H1 (cell line): ENCODE data around the gene DNAJB1. TPM values are rescaled to one million over a fixed set of nuclear protein-coding genes. Genes with fewer than 3 reads are reported as not detected.

Experiments
- EP300 ChIP-seq, 2 experiments: IDR thresholded peaks; 1 replicate in 1 of 2; 2 replicates in 1 of 2; pipeline ENCODE4 v1.6.1; 2011 to 2012; ENCODE audit warnings: low read depth in 2 of 2, low read length in 2 of 2, mild to moderate bottlenecking in 2 of 2, borderline replicate concordance in 1 of 2, inconsistent platforms in 1 of 2, moderate library complexity in 1 of 2
- FOSL1 ChIP-seq: IDR thresholded peaks from 2 replicates; pipeline ENCODE4 v1.6.1; 2011; ENCODE audit warnings: mild to moderate bottlenecking, low read depth, low read length, moderate library complexity; ENCODE audit not compliant: insufficient read depth
- GABPA ChIP-seq: IDR thresholded peaks from 2 replicates; pipeline ENCODE4 v1.6.1; 2011; ENCODE audit warnings: mild to moderate bottlenecking, low read length, moderate library complexity, borderline replicate concordance; ENCODE audit not compliant: insufficient read depth
- NANOG ChIP-seq: IDR thresholded peaks from 2 replicates; pipeline ENCODE4 v1.6.1; 2011; ENCODE audit warnings: low read length, low read depth, mild to moderate bottlenecking, inconsistent platforms; ENCODE audit not compliant: insufficient read depth, poor library complexity, severe bottlenecking
- SP1 ChIP-seq: IDR thresholded peaks from 2 replicates; pipeline ENCODE4 v1.6.1; 2011; ENCODE audit warnings: low read depth, low read length
- YY1 ChIP-seq: IDR thresholded peaks from 2 replicates; pipeline ENCODE4 v1.6.1; 2011; ENCODE audit warnings: low read depth, mild to moderate bottlenecking, low read length
- polyA plus RNA-seq, 7 experiments: library from polyadenylated mRNA; depleted of rRNA in 3 of 7; stranded (reverse) in 5 of 7; unstranded in 2 of 7; fragments of >200 nt in 5 of 7; fragments of 200-250 nt in 2 of 7; gene quantifications; 1 replicate in 5 of 7; 2 replicates in 1 of 7; 4 replicates in 1 of 7; pipeline versions ENCODE4 v1.2.1 to v1.2.3, GENCODE V29; 2011 to 2013; ENCODE audit warnings: missing spikeins in 2 of 7, mixed read lengths in 2 of 7
- total RNA-seq: library from RNA; stranded (reverse); fragmentation: NEBNext Ultra II Directional; extraction: Animal tissue kit (Norgen Biotek cat#: 25700); gene quantifications from 2 replicates; pipeline ENCODE4 v1.2.1, GENCODE V29; 2021
- TF ChIP-seq, protein P1 (sequence below), 3 experiments: IDR thresholded peaks; 1 replicate in 2 of 3; 2 replicates in 1 of 3; pipeline versions ENCODE4 v1.5.1 to v1.6.1; 2011; ENCODE audit warnings: low read length in 3 of 3, mild to moderate bottlenecking in 3 of 3, inconsistent platforms in 2 of 3, low read depth in 1 of 3, moderate library complexity in 1 of 3; ENCODE audit not compliant: insufficient read depth in 1 of 3; ENCODE audit errors: control extremely low read depth in 1 of 3
- TF ChIP-seq, protein P2 (sequence below): IDR thresholded peaks from 2 replicates; pipeline ENCODE4 v1.6.1; 2012; ENCODE audit warnings: inconsistent platforms

Gene DNAJB1
- total and polyA plus RNA-seq, 2 of the 8 experiments (the other 6 are each of a cell fraction or from before 2014, with no cell fraction given), result 62.9 to 64.3 TPM

- TF ChIP-seq FOSL1 (no peak), NANOG (no peak), SP1 (no peak), EP300 (IDR thresholded peaks at IDR 0.05; ENCODE audit: borderline replicate concordance in 1 of 2, low read depth in 2 of 2, low read length in 2 of 2) (no peak), YY1 (no peak), GABPA (0 out of 2 replicates have a peak, but pooled peaks have one; percentile 60)
- TF ChIP-seq, protein P1, sequence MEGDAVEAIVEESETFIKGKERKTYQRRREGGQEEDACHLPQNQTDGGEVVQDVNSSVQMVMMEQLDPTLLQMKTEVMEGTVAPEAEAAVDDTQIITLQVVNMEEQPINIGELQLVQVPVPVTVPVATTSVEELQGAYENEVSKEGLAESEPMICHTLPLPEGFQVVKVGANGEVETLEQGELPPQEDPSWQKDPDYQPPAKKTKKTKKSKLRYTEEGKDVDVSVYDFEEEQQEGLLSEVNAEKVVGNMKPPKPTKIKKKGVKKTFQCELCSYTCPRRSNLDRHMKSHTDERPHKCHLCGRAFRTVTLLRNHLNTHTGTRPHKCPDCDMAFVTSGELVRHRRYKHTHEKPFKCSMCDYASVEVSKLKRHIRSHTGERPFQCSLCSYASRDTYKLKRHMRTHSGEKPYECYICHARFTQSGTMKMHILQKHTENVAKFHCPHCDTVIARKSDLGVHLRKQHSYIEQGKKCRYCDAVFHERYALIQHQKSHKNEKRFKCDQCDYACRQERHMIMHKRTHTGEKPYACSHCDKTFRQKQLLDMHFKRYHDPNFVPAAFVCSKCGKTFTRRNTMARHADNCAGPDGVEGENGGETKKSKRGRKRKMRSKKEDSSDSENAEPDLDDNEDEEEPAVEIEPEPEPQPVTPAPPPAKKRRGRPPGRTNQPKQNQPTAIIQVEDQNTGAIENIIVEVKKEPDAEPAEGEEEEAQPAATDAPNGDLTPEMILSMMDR (IDR thresholded peaks at IDR 0.05; ENCODE audit: control extremely low read depth in 1 of 3, insufficient read depth in 1 of 3, low read depth in 1 of 3, low read length in 3 of 3), result peak; percentile 50 to 54 (median 53)
- TF ChIP-seq, protein P2, sequence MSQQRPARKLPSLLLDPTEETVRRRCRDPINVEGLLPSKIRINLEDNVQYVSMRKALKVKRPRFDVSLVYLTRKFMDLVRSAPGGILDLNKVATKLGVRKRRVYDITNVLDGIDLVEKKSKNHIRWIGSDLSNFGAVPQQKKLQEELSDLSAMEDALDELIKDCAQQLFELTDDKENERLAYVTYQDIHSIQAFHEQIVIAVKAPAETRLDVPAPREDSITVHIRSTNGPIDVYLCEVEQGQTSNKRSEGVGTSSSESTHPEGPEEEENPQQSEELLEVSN, result no peak
Observed at GRCh38 chr19:14475251-14476073, 42.7 kb downstream of the DNAJB1 start, which contains the start of gene PTGER1 (continued).
